Measurements from ENCODE around the gene COL4A1.

Gene COL4A1

DNA sequence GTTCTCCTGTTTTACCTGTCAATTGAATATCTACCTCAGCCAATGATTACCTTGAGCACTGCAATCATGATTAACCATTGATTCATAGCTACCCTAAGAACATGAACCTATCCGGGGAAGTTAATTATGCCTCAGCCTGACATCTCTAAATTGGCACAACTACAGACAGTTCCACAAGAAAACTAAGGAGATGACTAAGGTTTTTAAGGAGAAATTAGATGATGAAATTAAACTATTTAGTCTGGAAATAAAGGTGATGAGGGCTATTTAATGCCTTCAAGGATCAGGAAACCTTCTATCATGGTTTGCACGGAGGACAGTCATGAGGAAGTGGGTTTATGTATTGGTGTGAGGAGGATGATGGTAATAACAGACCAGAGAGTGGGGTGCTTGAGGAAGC lies 203.4 kb downstream of the COL4A1 start:
- in situ Hi-C loops (cut with MboI; ENCODE audit: low sequenced_read_pairs) = loop anchor here (25.0 kb wide), 1 partner anchor 1141 kb away; no protein-coding TSS in a partner anchor

DNA sequence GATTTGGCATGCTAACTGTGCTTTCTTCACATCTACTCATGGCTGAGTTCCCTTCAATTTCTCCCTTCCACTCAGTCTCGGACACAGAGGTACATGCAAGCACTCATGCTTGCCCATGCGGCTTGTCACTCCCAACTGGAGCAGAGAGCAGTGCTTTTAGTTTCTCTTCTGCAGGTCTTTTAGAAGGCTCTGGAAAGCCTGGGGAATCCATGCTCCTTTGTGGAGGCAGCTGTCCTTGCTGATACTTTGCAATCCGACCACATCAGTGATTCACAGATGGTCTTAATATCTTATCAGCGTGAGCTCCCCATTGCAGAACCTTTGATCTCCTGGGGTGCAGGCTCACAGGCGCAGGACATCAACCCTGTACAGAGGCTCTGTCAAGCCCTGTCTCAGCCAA lies 203.9 kb downstream of the COL4A1 start:
- in situ Hi-C loops (cut with MboI; ENCODE audit: low sequenced_read_pairs) = loop anchor here (25.0 kb wide), 1 partner anchor 1141 kb away; no protein-coding TSS in a partner anchor

DNA sequence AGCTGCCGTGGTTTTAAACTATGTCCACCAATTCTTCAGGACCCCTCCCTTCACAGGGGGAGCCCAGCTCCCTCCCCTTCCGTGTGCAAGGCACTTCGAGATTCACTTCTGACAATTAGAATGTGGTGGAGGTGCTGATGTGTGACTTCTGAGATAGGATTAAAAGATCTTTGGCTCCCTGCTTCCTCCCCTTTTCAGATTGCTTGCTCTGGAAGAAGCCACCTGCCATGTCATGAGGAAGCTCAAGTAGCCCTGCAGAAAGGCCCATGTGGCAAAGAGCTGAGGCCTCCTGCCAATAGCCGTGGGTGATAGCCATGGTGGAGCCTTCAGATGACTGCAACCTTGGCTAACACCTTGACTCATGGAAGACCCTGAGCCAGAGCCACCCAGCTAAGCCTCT lies 204.9 kb downstream of the COL4A1 start:
- in situ Hi-C loops (cut with MboI; ENCODE audit: low sequenced_read_pairs) = loop anchor here (25.0 kb wide), 1 partner anchor 1140 kb away; no protein-coding TSS in a partner anchor

DNA sequence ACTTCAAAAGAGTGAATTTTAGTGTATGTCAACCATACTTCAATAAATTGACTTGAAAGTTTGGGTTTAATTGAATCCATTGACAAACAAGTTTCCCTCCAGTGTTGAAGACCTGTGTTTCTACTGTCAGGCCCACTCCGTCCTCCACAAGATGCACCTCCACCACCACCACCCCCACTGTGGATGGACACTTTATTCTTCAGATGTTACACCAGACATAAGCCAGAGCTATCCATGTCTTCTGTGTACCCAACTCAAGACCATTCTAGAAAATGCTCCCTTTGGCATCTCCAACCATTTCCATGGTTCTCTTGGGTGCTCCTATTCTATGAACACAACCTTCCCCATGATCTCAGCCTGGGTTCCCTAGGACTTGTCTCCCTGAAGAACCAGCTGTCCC lies 207.0 kb downstream of the COL4A1 start:
- in situ Hi-C loops (cut with MboI; ENCODE audit: low sequenced_read_pairs) = loop anchor here (25.0 kb wide), 1 partner anchor 1138 kb away; no protein-coding TSS in a partner anchor

All from HL-60/S4 (cell line).